Activated CD4-positive, alpha-beta T cell treated with anti-CD3 and anti-CD28 coated beads, Interleukin-2, amount 50 U/mL, for 4 hours (primary cell): ENCODE data around the gene NTRK1.

ENCODE experiments used
- DNase-seq, 2 experiments: peaks; one replicate each; pipeline ENCODE4 v3.0.0-alpha.2; 2020

The NTRK1 gene

GRCh38 chr1:156858959-156859522 lies 1.6 kb upstream of the NTRK1 start, which contains the start of gene INSRR:
TSS of gene INSRR (minus strand) at chr1:156859117. CDS start at chr1:156858621, 496 bp downstream.
- DNase-seq, result no peak

GRCh38 chr1:156859523-156860112 lies 1.0 kb upstream of the NTRK1 start:
- no peak for DNase-seq

- peak; percentile 42 to 46 for DNase-seq
Observed at GRCh38 chr1:156860113-156860627, 495 bp upstream of the NTRK1 start.

- no peak for DNase-seq
Observed at GRCh38 chr1:156862584-156862983, 1.9 kb downstream of the NTRK1 start.

GRCh38 chr1:156862997-156863599 lies 2.4 kb downstream of the NTRK1 start:
- no peak for DNase-seq

- no peak for DNase-seq
Observed at GRCh38 chr1:156863631-156864030, 3.0 kb downstream of the NTRK1 start.

GRCh38 chr1:156864796-156865195 lies 4.1 kb downstream of the NTRK1 start:
- no peak for DNase-seq

- no peak for DNase-seq
Observed at GRCh38 chr1:156865258-156865657, 4.6 kb downstream of the NTRK1 start.

- DNase-seq, result no peak
Observed at GRCh38 chr1:156865865-156866248, 5.2 kb downstream of the NTRK1 start.

GRCh38 chr1:156866249-156866909 lies 5.7 kb downstream of the NTRK1 start:
- peak in 1 of 2 experiments; percentile 11 for DNase-seq

GRCh38 chr1:156868341-156868740 lies 7.7 kb downstream of the NTRK1 start:
- DNase-seq, result no peak

- no peak for DNase-seq
Observed at GRCh38 chr1:156869455-156869854, 8.8 kb downstream of the NTRK1 start.

GRCh38 chr1:156873659-156874058 lies 13.0 kb downstream of the NTRK1 start:
- DNase-seq, result no peak

- DNase-seq, result no peak
Observed at GRCh38 chr1:156874142-156874541, 13.5 kb downstream of the NTRK1 start.

GRCh38 chr1:156874572-156875340 lies 14.1 kb downstream of the NTRK1 start:
- DNase-seq, result no peak

- DNase-seq, result no peak
Observed at GRCh38 chr1:156875341-156875615, 14.6 kb downstream of the NTRK1 start.

- DNase-seq, result no peak
Observed at GRCh38 chr1:156876281-156876680, 15.6 kb downstream of the NTRK1 start.

GRCh38 chr1:156877433-156878170 lies 16.9 kb downstream of the NTRK1 start:
- DNase-seq, result no peak

GRCh38 chr1:156879876-156880275 lies 19.2 kb downstream of the NTRK1 start:
- DNase-seq, result no peak

- no peak for DNase-seq
Observed at GRCh38 chr1:156880473-156880872, 19.8 kb downstream of the NTRK1 start.

- DNase-seq, result no peak
Observed at GRCh38 chr1:156881101-156881500, 20.4 kb downstream of the NTRK1 start.

GRCh38 chr1:156881663-156882062 lies 21.0 kb downstream of the NTRK1 start:
- DNase-seq, result no peak

GRCh38 chr1:156882543-156882942 lies 21.9 kb downstream of the NTRK1 start:
- no peak for DNase-seq
